ENCODE results near the gene COMMD10.

DNA sequence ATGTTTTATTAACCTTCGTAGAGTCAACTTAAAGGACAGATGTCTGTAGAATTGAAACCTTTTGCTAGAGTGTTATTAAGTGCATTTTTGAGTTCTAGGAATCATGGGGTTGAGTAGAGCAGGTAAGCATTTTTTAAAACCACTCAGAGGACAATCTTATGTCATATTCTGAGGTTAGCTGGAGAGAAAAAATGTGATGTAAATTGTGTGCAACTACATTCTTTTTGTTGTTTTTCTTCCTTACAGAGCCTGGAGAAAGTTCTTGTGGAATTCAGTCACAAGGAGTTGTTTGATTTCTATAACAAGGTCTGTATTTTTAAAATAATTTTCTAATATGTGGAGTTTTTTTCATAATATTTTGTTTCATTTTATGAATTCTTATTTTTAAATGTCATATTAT lies 206.4 kb downstream of the COMMD10 start:
- TF ChIP-seq, protein P1, sequence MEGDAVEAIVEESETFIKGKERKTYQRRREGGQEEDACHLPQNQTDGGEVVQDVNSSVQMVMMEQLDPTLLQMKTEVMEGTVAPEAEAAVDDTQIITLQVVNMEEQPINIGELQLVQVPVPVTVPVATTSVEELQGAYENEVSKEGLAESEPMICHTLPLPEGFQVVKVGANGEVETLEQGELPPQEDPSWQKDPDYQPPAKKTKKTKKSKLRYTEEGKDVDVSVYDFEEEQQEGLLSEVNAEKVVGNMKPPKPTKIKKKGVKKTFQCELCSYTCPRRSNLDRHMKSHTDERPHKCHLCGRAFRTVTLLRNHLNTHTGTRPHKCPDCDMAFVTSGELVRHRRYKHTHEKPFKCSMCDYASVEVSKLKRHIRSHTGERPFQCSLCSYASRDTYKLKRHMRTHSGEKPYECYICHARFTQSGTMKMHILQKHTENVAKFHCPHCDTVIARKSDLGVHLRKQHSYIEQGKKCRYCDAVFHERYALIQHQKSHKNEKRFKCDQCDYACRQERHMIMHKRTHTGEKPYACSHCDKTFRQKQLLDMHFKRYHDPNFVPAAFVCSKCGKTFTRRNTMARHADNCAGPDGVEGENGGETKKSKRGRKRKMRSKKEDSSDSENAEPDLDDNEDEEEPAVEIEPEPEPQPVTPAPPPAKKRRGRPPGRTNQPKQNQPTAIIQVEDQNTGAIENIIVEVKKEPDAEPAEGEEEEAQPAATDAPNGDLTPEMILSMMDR (IDR thresholded peaks at IDR 0.05): no peak
- TF ChIP-seq POLR2A (IDR thresholded peaks at IDR 0.05): no peak

Measured in adrenal gland (tissue), 5 donors.